Right renal pelvis (tissue), 4 donors: ENCODE data around the gene MAP1B. TPM values are rescaled to one million over a fixed set of nuclear protein-coding genes. Genes with fewer than 3 reads are reported as not detected.
"Not testable (repeated sequence)": the region's sequence is repeated elsewhere in the genome, so short reads cannot be mapped to it uniquely, and the experiment has no call there.

Experiments used
- DNase-seq, 4 donors: peaks; one replicate each; pipeline ENCODE4 v3.0.0-alpha.2; 2013; ENCODE audit warnings: low read depth in 4 of 4, low spot score in 3 of 4, missing footprints in 1 of 4
- polyA plus RNA-seq, 4 donors: library from polyadenylated mRNA; unstranded; fragments of 120-200 nt; gene quantifications; one replicate each; pipeline ENCODE4 v1.2.1, GENCODE V29; 2013; ENCODE audit not compliant: insufficient read length in 4 of 4

The MAP1B gene
- polyA plus RNA-seq = 10 to 100 TPM; 12.7 to 23.3 (median 13.9) TPM

DNA sequence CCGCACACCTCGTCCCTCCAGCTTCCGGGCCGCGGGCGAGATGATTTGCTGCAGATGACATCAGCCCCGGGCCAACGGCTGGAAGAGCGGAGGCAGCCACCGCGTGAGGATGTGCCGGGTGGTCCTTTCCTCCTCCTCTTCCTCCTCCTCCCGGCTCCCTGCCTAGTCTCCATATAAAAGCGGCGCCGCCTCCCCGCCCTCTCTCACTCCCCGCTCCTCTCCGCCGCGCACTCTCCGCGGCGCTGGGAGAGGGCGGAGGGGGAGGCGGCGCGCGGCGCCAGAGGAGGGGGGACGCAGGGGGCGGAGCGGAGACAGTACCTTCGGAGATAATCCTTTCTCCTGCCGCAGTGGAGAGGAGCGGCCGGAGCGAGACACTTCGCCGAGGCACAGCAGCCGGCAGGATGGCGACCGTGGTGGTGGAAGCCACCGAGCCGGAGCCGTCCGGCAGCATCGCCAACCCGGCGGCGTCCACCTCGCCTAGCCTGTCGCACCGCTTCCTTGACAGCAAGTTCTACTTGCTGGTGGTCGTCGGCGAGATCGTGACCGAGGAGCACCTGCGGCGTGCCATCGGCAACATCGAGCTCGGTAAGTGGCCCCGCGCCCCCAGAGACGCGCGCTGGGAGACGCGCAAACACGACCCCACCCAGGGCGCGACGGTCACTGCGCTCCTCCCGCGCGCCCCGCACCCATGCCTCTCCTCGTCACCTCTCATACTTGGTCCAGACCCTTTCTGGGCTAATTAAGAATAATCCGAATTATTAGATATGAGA is at the start of gene MAP1B:
Gene MAP1B (plus strand): TSS at position 345 of the 770 bp plus-strand sequence. CDS start 57 bp downstream, at position 402.
- DNase-seq = peak in 3 of 4 donors; percentile 50 to 63 (median 56)

DNA sequence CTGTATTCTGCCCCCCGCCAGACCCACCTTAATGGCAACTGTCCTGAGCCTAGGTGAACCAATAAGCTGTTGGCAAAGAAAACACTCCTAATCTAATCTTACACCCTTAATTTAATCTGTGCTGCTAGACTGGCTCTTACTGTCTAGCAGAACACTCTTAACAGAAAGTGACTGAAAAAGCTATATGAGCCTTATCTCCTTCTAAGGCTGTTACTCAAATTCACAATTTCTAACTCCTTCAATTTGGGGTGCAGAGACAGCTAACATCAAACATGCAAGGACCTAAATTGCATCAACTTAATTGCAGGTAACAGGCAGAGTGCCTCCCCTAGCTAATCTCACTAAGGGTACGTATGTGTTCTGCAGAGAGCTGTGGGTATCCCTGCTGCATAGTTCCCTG is 49.5 kb upstream of the MAP1B start:
- no peak for DNase-seq

DNA sequence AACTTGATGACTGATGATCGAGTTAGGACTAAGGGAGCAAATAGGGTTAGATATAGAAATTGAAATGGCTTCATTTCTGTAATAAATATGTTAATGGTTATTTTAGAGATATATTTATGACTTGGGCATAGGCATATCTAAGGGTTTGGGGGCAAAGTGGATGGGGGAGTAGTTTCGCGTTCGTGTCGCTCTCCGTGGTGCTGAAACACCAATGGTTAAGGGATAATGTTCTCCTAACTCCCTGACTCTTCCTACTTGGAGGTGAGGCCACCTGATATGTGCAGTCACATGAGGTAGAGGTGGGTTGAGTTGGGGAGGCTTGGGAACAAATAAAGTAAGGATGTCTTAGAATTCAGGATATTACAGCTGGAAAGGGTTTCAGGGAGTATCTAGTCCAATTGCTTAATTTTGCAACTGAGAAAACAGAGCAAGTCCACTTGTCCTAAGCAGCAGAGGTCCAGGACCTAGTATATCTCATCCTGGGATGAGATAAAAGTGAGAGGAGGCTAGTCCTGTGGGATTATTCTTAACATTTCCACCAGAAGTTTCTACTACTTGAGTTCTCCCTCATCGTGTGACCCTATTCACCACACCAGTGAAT is 44.0 kb upstream of the MAP1B start:
- peak; percentile 25 to 43 (median 32) for DNase-seq

DNA sequence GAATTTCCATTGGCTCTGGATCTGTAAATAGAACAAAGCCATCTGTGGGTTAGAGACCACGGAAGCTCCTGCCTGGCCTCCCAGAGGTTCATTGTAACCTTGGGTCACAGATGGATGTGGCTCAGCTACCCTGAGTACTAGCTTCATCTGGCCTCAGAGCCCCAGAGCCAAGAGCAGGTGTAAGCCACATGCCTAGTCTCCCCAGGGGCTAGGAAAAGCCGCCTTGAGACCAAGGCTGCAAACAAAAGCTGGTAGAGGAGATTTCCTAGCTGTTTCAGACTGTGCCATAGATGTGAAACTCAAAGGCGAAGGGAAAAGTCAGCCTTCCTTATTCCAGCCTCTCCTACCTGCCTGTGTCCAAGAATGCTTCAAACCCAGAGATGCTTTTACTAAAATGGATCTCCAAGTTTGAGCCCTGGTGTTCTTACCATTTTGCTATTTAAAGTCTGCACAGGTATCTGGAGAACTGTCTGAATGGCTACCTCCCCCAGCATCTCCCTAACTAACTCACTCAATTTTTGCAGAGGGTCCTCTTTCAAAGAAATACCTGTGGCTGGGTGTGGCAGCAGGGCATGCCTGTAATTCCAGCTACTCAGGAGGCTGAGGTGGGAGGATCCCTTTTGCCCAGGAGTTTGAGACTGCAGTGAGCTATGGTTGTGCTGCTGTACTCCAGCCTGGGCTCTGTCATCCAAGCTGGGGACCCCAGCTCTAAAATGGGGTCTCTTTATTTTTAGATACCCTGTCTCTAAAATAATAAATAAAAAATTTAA is 42.3 kb upstream of the MAP1B start:
- DNase-seq = no peak

DNA sequence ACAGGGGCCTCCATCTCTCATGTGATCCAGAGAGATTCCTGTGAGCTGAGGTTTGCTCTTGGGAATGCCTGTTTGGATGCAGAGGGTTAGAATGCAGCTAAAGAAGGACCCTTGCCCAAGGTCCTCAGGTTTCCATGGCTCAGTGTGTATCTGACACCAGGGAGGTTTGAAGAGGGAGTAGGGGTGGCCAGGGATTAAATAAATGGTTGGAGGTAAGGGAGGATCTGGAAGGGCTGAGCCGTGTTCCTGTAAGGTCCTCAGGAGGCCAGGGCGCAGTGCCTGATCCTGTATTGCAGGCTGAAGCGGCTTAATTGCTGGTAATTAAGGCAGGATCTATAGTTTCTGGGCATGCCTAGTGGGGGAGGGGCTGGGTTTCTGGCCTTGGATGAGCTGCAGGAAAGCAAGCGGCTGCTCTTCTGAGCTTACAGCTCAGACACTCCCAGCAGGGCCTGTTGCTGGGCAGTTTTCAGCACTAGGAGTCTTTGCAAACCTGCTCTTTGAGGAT is 41.5 kb upstream of the MAP1B start:
- DNase-seq = peak in 3 of 4 donors; percentile 7 to 12 (median 7)

DNA sequence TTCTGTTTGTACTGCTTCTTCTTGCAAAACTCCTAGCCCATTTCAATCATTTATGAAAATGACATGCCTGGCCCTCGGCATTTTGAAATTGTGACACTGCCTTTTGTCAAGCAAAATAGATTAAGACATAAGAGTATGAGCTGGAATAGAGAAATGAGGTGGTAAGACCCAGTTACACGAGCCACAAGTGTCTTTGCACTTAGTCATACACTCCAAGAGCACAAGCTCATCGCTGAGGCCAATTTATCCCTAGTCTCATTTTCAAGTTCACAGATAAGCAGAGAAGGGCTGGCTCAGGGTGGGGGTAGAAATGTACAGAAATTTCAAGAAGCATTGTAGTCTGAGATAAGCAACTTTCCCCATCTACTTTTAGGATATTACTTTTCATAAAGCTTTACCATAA is 40.6 kb upstream of the MAP1B start:
- DNase-seq = no peak

DNA sequence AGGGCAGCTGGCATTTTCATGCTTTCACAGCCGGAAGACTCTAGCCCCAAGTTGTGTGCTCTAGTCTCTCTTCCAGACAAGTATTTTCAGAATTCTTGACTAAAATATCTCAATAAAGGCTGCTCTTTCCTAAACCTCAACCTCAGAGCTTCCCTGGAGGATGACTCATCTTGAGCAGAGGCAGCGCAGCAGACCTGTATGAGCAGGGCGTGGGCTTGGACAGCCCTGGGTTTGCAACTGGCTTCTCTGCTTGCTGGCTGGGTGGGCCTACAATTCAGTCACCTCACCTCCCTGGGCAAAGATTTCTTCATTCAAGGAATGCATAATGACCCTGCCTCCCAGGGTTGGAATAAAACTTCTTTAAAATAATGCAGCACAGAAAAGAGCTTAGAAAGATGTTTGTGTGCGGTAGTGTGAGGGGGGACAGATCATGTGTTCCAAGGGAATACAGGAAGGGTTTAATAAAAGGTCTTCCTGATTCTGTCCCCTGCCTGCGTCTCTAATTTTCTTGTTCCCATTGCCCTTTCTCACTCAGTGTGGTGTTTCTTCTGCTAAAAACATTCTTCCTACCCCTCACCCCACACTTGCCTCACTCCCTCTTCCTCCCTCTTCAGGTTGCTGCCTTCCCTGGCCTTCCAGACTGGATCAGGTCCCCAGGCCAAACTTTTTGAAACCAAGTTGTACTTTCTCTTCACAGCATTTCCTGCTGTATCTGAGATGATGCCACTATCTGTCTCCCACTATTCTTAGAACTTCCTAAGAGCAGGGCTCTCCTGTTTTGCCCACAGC is 39.4 kb upstream of the MAP1B start:
- no peak for DNase-seq

DNA sequence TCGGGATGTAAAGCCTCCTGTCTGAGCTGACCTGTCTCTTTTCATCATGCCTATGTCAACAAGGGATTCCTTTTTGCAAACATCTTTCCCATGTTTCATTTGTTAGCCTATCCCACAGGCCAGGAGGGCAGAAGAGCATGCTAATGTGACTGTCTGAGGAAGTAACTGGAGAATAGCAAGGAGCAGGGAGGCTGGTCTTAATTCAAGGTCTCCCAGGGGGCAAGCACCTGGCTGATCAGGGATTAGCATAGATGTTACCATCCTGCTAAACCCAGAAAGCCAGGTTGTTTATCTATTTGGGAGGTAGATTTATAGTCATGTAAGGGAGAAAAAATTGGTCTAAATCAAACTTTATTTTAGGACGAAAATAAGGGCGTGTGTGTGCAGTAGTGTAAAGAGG is 36.7 kb upstream of the MAP1B start:
- DNase-seq = no peak

DNA sequence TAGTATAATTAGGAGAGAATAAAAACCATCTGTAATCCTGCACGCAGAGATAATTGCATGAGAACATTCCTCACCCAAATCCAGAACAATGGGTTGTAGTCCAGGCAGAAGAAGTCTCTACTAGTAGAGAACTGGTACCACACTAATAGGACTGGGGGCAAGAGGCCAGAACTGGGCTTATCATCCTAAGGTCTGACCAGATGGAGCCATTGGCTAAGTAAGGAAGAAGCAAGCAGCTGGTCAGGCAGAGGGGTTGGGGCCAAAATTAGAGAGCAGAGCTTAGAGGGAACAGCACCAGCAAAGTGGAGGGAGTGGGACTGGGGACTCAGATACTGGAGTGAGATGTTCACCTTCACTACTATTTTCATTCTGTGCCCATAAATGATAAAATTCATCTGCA is 35.4 kb upstream of the MAP1B start:
- no peak for DNase-seq

DNA sequence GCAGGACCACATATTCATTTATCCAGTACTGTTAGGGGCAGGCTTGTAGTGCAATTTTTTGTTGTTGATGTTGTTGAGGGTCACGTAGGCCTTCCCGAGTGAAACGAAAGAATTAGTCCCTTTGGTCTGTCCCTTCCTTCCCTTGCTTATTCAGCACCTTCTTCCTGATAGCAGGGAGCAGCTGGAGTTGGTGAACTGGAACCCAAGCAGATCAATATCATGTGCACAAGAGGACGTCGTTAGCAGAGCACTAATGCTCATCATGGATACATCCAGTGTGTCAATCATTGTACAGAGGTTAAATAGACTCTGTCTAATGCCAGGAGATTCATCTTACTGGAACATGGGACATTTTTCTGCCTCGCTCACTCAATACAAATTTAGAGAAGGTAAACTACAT is 33.0 kb upstream of the MAP1B start:
- DNase-seq = no peak

DNA sequence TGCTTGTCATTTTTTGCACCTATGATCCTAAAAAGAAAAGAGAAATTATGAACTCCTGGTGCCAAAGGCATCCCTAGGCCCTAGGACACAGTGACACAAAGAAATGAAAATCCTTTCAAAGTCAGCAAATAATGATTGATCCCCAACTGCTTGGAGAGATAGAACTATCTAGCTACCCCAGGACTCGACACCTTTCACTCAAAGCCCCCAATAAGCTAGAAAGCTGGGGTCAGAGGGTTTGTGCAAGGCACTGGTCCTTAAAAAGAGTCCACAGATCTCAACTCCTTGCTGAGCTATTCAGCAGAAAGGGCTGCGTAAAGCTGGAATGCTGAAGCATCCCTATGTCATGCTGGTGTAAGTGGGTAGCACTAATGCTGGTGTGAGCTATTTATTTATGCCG is 31.8 kb upstream of the MAP1B start:
- DNase-seq = no peak

DNA sequence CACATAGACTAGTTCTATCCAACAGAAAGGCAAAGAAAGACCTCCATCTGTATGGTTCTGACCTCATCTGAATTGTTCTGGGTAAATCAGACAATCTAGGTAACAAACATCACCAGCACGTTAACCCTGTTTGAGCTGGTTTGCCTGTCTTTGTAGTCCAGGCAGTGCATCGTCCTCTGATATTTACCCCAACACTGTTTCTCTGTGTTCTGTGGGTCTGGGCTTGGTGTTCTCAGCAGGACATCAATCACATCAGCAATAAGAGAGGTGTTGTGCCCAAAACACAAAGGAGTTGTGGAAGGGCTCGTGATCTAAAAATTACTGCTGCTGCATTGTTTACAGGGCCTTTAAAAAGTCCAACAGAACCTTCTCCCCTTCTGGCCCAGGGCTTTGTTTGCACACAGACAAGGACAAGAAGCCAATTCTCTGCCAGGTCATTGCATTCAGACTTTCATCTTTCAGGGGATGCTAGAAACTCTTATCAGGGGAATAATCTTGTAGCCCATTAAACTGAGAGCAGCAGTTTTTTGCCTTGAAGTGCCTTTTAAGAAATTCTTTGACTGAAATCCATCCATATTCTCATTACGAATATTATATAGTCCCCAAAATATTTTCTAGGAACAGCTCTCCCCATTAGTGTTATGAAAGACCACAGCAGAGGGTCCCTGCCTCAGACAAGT is 30.5 kb upstream of the MAP1B start:
- DNase-seq = no peak

DNA sequence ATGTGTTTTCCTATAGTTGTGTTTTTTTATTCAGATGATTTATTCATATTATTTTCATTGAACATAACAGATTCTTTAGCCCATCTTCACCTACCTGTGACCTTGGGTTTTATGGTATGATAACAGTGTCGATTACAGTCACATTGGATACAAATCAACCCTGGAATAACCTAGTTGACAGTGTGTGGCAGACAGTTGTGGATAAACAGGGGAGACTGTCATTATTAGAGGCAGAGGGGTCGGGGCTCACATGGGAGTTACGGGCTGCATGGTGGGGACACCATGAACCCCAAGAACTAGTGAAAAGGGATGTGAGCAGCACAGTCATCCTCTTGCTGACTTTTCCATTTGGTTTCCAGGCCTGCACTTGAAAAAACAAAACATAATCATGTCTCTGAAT is 29.9 kb upstream of the MAP1B start:
- no peak for DNase-seq

DNA sequence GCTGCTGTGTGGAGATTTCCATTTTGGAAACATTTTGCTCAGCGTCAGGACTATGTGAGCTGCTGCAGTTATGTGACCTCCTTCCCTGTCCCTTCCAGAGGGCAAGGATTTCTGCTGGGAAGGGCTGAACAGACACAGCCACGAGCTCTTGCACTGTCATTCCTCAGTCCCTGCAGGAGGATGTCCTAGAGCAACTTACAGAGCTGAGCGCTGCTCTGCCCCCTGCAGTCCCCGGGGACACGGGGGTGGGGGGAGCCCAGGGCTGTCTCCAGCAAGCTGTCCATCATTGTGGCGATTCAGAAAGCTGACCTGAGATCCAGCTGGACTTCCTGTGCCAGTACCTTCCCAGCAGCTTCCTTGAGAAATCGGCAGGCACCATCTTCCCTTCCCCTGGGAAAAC is 28.0 kb upstream of the MAP1B start:
- DNase-seq = no peak

DNA sequence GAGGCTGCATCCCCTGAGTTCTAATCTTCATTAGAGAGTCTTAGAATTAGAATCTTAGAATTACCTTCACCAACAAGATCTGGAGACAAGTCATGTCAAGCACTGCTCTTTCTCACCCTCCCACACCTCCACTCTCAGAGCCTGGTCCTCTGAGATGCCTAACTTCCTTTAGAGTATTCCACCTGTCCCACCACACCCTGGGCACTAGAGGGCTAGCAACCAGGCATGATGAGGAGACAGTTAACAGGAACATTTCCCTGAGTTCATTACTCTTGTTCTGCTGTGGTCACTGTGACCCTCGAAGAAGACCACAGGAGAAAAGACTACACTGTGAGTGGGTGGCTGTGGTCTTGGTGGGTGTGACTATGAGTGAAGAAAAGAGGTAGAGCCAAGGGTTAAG is 25.2 kb upstream of the MAP1B start:
- no peak for DNase-seq

DNA sequence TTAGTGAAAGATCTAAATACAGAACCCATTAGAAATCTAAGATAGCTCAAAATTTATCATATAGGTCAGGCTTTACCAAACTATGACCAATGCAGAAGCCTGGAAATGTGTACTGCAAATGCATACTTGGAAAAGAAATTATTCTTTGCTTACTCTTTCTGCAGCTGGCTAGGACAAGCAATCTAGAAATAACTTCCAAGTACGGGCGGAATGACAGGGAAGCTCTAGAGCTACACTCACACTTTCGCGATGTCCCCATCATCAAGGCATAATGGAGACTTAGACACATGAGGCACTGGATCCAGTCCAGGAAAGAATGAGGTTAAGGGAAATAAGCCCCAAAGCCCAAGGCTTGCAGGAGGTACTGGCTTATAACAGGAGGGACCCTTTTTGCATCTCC is 22.4 kb upstream of the MAP1B start:
- no peak for DNase-seq

DNA sequence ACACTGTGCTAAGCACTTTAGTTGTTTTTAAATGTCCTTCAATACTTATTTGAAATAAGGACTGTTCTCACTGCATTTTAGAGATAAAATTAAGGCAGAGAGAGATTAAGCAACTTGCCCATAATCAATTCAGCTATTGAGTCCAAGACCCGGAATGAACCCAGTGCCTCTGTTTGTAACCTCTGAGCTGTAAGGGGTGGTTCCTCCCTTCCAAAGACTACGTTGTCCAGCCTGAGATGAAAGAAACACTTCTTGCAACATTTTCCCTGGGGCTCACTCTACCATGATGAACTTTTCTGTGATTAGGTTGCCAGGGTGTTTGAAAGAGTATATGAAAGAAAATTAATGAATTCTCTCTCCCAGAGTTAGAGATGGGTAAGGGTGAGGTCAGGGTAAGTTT is 22.0 kb upstream of the MAP1B start:
- DNase-seq = no peak

DNA sequence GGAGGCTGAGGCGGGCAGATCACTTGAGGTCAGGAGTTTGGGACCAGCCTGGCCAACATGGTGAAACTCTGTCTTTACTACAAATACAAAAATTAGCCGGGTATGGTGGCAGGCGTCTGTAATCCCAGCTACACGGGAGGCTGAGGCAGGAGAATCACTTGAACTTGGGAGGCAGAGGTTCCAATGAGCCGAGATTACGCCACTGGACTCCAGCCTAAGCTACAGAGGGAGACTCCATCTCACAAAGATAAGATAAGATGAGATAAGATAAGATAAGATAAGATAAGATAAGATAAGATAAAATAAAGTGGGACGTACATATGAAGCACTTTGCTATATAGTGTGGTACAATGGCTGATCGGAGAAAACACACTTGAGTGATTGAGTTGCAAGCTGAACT is 17.6 kb upstream of the MAP1B start:
- DNase-seq = not testable (repeated sequence)

DNA sequence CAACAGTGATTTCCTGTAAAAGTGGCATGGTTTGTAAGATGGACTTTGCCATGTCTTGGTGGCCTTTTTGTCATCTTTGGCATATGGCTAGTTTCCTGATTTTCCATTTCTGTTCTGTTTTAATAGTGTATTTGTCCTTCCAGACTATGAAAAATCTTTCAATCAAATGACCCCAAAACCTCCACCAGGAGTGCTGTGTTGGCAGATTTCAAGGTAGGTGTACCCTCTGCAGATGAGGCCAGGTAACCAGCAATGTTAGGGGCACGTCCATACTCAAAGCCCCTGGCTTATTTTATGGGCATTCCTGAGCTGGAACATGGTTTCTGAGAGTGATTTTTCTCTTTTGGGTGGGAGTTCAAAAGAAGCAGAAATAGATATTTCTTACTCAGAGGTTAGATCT is 15.2 kb upstream of the MAP1B start:
- DNase-seq = no peak

DNA sequence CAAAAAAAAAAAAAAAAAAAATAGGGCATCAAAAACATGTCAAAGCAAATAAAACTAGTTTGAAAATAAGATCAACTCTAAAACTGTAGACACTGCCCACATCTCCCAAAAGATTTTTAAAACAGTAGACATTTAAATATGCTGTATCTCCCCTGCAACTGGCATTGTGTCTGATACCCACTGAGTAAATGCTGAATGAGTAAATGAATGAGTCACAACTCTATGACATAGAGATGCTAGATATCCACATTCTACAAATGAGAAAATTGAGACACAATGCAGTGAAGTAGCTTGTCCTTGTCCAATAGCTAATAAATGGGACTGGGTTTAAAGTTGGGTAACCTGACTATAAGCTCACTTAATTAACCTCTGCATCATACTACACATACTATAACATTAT is 14.1 kb upstream of the MAP1B start:
- no peak for DNase-seq
